Tibial artery (tissue), 4 donors: ENCODE results near the gene SPDL1.

ENCODE experiments used
- DNase-seq, 2 donors: peaks; one replicate each; pipeline ENCODE4 v3.0.0-alpha.2; 2019
- H3K27ac ChIP-seq, 2 donors: fragments of 200-600 bp; sonication (generic) in 1 of 2; 1 replicate in 1 of 2; 2 replicates in 1 of 2; pipeline ENCODE4 v1.5.1; 2018 to 2019; ENCODE audit warnings: mild to moderate bottlenecking in 1 of 2
- H3K27me3 ChIP-seq, 2 donors: fragments of 200-600 bp; sonication (generic) in 1 of 2; one replicate each; pipeline versions ENCODE4 v1.5.1 to v1.6.0; 2016 to 2019
- H3K36me3 ChIP-seq, 3 donors: fragments of 200-600 bp; sonication (generic) in 2 of 3; one replicate each; pipeline ENCODE4 v1.5.1; 2016 to 2019; ENCODE audit warnings: mild to moderate bottlenecking in 2 of 3
- H3K4me1 ChIP-seq, 4 donors: fragments of 200-600 bp; sonication (generic) in 2 of 4; 1 replicate in 3 of 4; 2 replicates in 1 of 4; pipeline ENCODE4 v1.5.1; 2016 to 2019
- H3K4me3 ChIP-seq, 2 donors: fragments of 200-600 bp; sonication (generic) in 1 of 2; 1 replicate in 1 of 2; 2 replicates in 1 of 2; pipeline ENCODE4 v1.5.1; 2018 to 2019; ENCODE audit warnings: mild to moderate bottlenecking in 2 of 2
- H3K9me3 ChIP-seq, 3 donors: fragments of 200-600 bp; sonication (generic) in 1 of 3; one replicate each; pipeline ENCODE4 v1.5.1; 2016 to 2019
- intact Hi-C: fragments of 100-400 bp; cut with DNase I; formaldehyde crosslinking; loops from one replicate; pipeline ENCODE4 v1.15.0; 2023; ENCODE audit warnings: low total_unique reads
- TF ChIP-seq, protein P1 (sequence below), 2 experiments: fragments of 200-600 bp in 1 of 2; fragments of 450-650 bp in 1 of 2; IDR thresholded peaks; one replicate each; pipeline ENCODE4 v1.5.1; 2017 to 2019; ENCODE audit warnings: antibody characterized with exemption in 2 of 2, mild to moderate bottlenecking in 1 of 2, moderate library complexity in 1 of 2

The SPDL1 gene

DNA sequence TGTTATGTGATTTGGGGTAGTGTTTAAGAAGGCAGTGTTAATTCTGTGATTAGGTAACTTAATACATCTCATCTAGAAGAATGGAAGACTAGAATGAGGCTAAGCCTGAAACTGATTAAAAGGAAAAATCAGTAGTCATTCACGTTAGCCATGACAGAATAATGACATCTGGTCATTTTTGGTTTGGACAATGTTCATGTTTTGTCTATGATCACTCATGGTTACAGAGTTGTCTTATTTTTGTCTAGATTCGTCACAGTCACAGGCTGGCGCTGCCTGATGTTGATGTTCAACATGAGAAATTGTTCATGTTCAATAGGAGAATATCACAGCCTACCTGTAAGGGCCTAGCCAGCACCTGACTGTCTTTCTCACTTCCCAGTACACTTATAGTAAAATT is 44.0 kb downstream of the SPDL1 start:
- DNase-seq: no peak
- intact Hi-C loops: no loop called here
- H3K4me3 ChIP-seq: no peak overlapping the region
- no peaks in the 10 kb centered on the region for H3K27me3 ChIP-seq
- H3K36me3 ChIP-seq: no peaks in the 10 kb centered on the region
- H3K4me1 ChIP-seq: peaks cover 0 to 20% (median 0%) of the 10 kb centered on the region in 4 donors
- TF ChIP-seq, protein P1, sequence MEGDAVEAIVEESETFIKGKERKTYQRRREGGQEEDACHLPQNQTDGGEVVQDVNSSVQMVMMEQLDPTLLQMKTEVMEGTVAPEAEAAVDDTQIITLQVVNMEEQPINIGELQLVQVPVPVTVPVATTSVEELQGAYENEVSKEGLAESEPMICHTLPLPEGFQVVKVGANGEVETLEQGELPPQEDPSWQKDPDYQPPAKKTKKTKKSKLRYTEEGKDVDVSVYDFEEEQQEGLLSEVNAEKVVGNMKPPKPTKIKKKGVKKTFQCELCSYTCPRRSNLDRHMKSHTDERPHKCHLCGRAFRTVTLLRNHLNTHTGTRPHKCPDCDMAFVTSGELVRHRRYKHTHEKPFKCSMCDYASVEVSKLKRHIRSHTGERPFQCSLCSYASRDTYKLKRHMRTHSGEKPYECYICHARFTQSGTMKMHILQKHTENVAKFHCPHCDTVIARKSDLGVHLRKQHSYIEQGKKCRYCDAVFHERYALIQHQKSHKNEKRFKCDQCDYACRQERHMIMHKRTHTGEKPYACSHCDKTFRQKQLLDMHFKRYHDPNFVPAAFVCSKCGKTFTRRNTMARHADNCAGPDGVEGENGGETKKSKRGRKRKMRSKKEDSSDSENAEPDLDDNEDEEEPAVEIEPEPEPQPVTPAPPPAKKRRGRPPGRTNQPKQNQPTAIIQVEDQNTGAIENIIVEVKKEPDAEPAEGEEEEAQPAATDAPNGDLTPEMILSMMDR (IDR thresholded peaks at IDR 0.05): no peak
- no peak overlapping the region for H3K27ac ChIP-seq
- no peaks in the 10 kb centered on the region for H3K9me3 ChIP-seq

DNA sequence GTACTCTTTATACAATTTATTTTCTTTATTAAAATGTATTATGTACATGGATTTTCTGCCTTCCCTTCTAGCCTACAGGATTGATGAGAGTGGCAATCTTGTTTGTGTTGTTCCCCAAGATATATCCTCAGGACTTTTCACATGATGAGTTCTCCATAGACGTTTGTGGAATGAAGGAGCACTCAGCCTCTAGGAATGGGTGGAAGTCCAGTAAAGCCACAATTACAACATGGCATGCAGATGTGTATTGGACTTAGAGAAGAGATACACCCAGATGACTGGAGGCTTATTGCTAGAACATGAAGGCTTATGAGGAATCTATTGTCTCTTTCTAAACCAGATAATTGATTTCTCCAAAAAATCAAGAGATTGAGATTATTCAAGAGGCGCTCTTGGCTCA is 45.3 kb downstream of the SPDL1 start:
- TF ChIP-seq, protein P1 (IDR thresholded peaks at IDR 0.05): no peak
- intact Hi-C loops: no loop called here
- Histone ChIP-seq H3K27ac (no peak overlapping the region), H3K9me3 (no peaks in the 10 kb centered on the region), H3K27me3 (no peaks in the 10 kb centered on the region), H3K4me3 (no peak overlapping the region), H3K4me1 (peaks cover 0 to 20% (median 0%) of the 10 kb centered on the region in 4 donors), H3K36me3 (no peaks in the 10 kb centered on the region)
- no peak for DNase-seq

DNA sequence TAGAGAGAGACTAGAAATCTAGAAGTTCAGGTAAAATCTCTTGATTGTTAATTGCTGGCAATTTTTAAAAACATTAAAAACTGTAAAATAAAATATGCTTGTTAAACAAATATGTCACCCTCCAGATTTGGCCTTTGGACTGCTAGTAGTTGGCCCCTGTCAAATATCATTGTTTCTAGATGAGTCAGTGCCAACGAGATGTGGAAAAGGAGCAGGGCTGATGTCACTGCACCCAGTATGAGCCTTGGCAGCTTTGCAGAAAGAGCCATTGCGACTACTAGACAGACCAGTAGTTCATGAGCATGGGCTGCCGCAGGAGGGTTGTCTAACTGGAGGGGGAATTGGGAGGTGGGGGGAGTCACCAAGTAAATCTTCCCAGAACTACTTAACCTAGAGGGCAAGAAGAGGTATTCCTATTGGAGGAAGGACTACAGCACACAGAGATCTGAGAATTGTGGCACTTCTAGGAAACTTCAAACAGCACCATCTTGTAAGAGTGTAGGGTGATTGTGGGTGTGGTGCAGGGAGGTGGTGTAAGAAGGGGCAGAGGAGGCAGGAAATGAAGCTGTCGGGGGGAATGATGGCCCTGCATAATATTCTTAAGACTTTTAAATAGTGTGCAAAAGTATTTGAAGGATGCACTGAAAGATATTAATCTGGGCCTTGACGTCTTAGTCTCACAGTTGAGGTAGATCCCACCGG is 46.4 kb downstream of the SPDL1 start:
- peaks cover 0 to 20% (median 0%) of the 10 kb centered on the region in 4 donors for H3K4me1 ChIP-seq
- no peaks in the 10 kb centered on the region for H3K36me3 ChIP-seq
- no peaks in the 10 kb centered on the region for H3K9me3 ChIP-seq
- TF ChIP-seq, protein P1 (IDR thresholded peaks at IDR 0.05): no peak
- no peaks in the 10 kb centered on the region for H3K27me3 ChIP-seq
- no peak overlapping the region for H3K4me3 ChIP-seq
- no peak for DNase-seq
- intact Hi-C loops: no loop called here
- H3K27ac ChIP-seq: no peak overlapping the region

DNA sequence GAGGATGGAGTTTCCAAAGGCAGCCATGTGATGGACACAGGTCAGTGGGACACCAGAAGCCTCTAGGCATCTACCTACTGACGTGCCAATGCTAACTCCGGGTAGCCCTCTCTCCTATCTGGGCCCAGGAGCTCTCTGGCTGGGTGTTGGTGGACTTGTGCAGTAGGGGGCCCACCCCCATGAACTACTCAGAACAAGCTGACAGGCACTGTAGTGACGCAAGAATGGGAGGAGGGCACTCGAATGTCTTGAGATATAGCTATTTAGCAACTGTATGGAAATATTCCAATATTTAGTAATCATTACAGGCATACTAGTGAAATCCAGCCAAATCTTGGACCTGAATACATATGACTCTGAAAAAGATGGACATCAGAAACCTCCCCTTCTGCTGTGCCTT is 47.8 kb downstream of the SPDL1 start:
- H3K9me3 ChIP-seq: no peaks in the 10 kb centered on the region
- no peak overlapping the region for H3K4me3 ChIP-seq
- H3K4me1 ChIP-seq: peaks cover 0 to 20% (median 0%) of the 10 kb centered on the region in 4 donors
- intact Hi-C loops: no loop called here
- TF ChIP-seq, protein P1 (IDR thresholded peaks at IDR 0.05): no peak
- H3K36me3 ChIP-seq: no peaks in the 10 kb centered on the region
- peaks cover 0 to 2% of the 10 kb centered on the region in 2 donors for H3K27me3 ChIP-seq
- no peak for DNase-seq
- H3K27ac ChIP-seq: no peak overlapping the region

DNA sequence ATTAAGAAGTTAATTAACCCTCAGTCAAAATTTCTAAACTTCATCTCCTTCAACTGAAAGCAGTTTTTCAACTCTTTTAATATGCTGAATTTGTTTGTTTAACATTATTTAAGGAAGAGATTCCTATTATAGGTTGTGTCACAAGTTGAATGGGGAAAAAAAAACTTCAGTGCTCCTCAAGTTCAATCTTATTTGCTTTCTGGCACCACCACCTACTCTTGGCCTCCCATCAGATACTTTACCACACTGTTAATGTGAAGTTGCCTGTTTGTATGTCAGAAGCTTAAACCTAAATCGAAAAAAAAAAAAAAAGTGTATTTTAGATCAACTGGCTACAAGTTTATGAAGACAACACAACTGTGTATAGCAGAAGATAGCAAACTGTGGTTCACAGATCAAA is 49.4 kb downstream of the SPDL1 start:
- intact Hi-C loops: no loop called here
- no peaks in the 10 kb centered on the region for H3K9me3 ChIP-seq
- no peak for DNase-seq

More for the DNA sequence above, 49.4 kb downstream of the SPDL1 start:
- Histone ChIP-seq H3K36me3 (no peaks in the 10 kb centered on the region), H3K4me3 (no peak overlapping the region), H3K4me1 (peaks cover 0 to 14% (median 7%) of the 10 kb centered on the region in 4 donors), H3K27me3 (peaks cover 0 to 18% of the 10 kb centered on the region in 2 donors), H3K27ac (no peak overlapping the region)
- TF ChIP-seq, protein P1 (IDR thresholded peaks at IDR 0.05): no peak
